HG02571 (cell line): ENCODE data around the gene TOX2.

Experiments used
- ATAC-seq: cut with Tn5 transposase; IDR thresholded peaks from one replicate; pipeline ENCODE4 v1.9.1; 2021; ENCODE audit warnings: mild to moderate bottlenecking, moderate library complexity; ENCODE audit not compliant: unreplicated experiment

Gene TOX2

DNA sequence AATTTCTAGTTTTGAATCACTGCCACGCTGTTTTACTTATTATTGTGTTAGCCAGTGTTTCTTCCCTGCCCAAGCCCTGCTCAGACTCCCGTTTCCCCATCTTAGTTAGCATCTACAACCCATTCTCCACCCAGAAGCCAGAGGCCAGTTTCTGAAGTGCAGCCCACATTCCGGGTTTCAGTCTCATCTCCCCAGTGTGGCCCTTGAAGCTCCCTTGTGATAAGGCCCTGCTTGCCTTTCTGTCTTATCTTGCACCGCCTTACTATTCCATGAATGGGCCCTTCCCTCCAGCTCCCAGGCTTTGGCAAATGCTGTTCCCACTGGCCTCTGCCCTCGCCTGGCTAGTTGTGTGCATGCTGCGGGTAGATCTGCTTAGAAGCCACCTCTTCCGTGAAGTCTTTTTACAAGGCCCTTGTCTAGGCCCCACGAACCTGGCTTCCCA lies 41.1 kb downstream of the TOX2 start:
- no peak for ATAC-seq

DNA sequence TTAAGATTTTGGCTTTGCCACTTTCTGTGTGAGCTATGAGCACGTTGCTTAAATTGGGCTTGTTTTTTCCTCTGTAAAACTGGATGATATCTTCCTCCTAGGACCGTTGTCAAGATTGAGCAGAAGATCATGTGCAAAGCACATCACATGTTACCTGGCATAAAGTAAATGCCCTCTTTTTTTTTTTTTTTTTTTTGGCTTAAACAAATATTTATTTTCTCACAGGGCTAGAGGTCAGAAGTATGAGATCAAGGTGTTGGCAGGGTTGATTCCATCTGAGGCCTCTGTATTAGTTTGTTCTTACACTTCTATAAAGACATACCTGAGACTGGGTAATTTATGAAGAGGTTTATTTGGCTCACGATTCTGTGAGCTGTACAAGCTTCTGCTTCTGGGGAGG lies 42.7 kb downstream of the TOX2 start:
- no peak for ATAC-seq

DNA sequence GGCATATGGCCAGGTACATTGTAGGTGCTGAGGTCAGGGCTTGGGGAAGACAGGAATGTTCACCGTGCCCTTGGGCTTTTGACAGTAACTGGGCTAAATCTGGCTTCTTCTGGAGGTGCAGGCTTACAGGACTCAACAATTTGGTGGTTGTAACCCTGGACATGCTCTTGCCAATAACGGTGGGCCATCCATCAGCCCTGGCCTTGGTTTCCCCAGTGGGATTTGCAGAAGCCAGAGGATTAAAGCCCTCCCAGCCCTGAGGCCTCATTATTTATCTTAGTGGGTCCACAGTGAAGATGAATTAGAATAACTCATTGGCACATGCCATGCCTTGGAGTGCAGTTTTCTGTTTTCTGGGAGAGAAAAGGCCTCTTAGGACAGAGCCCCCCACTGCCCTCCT lies 44.0 kb downstream of the TOX2 start:
- ATAC-seq, result no peak

DNA sequence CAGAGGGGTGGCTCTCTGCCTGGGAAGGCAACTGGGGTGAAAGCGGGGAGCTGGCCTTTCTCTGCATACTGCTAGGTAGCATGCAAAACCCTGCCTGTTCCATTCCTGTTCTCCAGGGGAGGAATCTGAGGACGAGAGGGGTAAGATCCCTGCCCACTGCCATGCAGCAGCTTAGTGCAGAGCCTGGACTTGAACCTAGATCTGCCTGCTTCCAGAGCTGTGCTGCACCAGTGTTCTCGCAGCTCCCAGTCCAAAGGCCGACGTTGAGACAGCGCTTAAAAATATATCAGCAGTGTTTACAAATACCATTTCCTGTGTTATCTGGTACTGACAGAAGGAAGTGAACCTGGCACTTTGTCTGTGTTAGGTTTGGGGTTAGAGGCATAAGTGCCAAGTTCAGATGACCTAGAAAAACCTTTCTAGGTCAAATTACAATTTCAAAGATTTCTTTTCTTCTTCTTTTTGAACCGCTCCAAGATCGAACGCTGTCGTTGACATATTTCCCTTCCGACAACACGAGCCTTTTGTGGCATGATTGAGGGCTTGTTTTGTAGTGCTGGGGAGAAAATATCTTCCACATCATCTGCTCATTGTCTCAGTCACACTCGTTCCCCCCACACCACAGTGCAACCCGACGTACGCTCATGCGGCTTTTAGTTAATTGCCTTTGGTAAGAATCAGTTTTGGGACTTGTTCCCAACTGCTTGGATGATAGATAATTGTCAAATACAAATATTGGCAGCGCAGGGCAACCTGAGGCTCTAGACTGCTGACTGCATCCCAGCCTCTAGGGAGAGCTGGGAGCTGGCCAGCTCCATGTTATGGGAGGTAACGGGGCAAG lies 44.6 kb downstream of the TOX2 start:
- ATAC-seq, result no peak

DNA sequence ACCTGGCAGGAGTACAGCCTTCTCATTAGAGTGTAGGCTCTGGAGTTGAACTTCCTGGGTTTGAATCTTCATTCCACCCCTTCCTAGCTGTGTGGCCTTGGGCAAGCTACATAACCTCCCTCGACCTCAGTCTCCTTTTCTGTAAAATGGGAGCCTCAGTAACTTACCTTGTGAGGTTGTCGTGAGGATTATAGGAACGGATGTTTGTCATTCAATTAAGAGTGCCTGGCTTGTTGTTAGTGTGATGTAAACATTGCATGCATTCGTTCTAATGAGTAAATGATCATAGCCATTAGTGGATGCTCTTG lies 45.2 kb downstream of the TOX2 start:
- no peak for ATAC-seq

DNA sequence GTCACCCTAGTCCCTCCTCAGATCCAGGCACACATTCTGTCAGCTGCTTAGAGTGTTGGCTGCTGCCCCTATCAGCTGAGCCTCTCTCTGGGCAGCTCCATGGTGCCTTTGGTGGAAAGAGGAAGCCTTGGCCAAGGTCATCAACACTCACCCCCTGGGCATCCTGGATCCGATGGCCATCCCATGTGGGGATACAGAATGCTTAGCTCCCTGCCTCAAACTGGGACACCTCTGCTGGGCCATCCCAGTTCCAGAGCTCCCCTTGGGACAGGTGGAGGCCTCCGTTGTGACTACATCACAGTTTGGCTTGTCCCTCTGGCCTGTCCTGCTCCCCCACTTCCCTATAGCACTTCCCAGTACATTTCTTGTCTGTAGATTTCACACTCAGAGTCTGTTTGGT lies 45.6 kb downstream of the TOX2 start:
- ATAC-seq, result no peak

DNA sequence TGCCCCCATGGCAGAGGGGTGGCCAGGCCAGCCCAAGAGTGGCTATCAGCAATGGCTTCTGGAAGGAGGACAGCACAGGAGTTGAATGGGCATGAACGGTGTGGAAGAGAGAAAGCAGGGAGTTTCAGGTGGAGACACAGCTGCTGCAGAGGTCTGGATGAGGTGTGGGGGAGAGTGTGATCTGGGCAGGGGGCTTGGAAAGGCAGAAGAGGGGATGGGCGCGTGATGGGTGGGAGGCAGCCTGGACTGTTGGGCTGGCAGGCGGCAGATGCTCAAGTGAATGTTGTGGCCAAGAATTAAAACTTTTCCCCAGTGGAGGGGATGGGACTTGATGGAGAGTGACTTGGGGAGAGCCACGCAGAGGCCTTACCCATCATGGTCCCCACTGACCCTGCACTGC lies 46.5 kb downstream of the TOX2 start:
- ATAC-seq, result no peak

DNA sequence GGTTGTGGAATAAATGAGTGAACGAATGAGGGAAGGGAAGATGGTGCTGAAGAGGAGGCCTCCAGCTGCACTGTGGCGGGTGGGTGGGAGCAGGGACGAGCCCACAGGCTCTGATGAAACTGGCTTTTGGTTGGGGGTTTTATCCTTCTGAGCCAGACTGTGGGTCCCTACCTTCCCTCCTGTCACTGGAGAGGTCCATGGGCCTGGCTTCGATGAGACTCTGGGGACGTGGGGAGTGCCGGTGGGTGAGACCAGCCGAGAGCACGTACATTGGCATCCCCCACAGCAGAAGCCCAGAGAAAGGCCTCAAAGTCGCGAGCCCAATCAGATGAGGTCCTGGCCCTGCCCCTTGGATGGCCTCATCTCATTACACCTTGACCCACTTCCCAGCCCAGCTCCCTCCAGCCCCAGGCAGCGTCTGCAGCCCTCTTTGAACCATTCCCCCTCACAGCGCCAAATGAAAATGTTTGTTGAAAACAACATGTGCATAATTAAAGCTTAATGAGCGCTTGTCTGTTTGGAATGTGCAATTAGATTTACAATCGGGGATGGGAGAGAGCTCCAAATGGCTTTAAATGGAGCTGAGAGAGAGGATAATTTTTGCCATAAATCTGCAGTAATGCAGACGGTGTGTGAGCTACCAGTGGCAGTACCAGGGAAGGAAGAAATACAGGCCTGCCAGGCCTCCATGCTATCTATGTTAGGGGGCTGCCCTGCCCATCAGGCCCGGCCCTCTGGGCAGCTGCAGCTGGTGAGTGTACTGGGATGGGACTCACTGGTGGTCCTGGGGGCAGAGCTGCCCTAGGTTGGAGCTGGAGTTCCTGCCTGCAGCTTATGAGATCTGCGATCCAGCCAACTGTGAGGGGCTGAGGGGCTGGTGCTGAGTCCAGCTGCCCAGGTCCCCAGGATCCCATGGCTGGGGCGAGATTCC lies 47.2 kb downstream of the TOX2 start:
- no peak for ATAC-seq

DNA sequence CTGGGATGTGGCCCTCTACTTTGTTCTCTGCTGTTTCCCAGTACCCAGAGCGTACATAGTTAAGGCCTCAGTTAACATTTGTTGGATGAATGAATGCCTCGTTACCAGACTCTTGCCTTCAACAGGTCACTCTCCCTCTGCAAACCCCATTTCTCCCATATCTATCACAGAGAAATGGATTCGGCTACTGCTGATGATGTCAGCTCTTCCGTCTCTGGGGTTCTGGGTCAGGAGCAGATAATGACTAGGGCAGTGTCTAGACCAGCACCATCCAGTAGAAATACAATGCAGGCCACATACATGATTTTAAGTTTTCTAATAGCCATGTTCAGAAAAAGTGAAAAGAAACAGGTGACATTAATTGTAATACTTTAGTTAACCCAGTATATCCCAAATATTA lies 47.9 kb downstream of the TOX2 start:
- ATAC-seq, result no peak

DNA sequence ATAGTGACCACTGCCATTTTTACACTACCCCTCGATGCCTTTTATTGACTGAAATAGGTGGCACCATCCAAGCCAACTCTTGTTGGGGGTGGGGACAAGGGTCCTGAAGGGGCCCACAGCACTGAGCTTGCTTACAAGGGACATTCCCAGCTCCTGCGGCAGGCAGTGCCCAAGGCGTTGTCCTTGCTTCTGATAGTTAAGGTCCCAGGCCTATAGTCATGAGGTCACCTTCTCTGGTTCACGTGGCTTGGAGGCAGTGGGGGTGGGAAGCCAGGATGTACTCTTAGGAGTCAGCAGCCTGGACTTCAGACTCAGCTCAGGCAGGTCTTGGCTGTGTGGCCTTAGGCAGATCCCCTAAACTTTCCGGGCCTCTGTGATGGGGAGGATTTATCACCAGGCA lies 48.6 kb downstream of the TOX2 start:
- ATAC-seq, result no peak

DNA sequence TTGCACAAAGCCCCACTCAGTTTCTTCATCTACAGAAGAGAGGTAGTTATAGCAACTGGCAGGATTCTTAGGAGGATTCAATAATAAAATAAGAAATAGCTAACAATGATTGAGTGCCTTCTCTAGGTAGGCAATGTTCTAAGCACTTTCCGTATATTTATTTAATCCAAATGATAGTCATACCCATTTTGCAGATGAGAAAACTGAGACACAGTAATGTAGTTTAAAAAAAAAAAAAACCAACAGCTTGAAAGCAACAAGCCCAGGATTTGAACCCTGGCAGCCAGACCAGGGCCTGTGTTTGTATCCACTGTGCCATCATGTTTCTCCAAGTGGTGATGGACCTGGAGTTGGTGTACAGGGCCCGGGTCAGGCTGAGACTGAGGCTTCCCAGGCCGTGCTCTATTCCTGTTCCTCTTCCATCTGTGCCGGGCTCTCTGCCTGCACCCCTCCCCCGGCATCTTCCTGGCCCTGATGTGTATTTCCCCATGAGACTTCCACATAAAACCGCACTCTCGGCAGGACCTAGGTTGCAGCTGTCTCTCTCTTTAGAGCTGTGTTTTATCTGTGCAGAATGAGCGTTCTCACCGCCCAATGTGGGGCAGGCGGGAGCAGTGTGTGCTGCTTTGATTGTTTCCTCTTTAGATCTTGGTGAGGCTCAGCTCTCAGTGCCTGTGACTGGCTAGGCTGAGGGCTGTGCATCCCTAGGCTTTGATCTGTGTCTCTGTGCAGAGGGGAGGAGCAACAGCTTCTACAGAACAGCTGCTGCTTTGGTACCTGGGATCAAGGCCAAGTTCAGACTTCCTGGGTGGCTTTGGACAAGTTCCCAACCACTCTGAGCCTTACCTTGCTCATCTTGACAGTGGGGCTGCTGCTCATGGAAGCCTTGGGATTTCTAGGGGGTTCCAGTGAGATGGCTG lies 49.5 kb downstream of the TOX2 start:
- ATAC-seq, result no peak

DNA sequence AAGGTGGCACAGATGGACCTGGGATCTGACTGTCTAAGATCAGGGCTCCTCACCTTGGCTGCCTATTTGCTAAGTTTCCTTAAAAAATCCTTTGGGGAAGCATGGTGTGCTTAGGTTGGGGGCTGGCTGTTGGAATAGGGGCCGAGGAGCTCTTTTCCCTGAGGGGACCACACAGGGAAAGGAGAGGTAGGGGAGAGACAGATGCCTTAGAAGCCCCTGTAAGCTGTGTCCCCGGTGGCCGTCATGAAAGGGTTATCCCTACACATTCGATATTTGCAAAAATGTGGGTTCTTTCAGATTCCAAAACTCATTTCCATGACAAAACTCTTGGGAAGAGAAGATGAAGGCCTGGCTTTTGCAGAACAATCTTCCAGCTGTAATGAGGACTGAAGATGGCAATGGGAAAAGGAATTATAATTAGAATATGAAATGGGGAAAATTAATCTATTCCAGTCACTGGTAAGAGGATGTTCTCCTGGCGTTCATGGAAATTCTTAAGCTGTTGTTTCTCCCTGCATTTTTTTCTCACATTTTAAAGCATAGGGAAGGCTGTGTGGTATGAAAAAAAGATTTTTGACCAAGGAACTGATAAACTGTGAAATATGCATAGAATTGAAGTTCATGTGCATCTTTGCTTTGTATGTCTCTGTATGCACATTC lies 53.8 kb downstream of the TOX2 start:
- ATAC-seq, result no peak

DNA sequence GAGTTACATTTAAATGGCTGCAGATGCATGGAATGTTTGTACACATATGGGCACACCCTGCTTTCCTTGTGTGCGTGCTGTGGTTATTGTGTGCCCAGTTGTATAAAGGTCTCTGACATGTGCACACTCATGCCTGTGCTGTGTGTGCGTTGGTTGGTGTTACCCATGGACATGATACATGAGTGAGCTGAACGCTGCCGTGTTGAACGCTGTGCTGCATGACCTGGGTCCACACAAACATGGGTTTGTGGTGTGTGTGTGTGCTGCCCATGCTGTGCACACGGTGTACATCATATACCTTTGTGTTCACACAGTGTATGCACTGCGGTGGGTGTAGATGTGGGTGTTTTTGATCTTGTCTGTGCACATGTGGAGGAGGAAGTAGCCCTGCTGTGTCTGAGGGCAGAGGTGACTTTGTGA lies 54.4 kb downstream of the TOX2 start:
- no peak for ATAC-seq

DNA sequence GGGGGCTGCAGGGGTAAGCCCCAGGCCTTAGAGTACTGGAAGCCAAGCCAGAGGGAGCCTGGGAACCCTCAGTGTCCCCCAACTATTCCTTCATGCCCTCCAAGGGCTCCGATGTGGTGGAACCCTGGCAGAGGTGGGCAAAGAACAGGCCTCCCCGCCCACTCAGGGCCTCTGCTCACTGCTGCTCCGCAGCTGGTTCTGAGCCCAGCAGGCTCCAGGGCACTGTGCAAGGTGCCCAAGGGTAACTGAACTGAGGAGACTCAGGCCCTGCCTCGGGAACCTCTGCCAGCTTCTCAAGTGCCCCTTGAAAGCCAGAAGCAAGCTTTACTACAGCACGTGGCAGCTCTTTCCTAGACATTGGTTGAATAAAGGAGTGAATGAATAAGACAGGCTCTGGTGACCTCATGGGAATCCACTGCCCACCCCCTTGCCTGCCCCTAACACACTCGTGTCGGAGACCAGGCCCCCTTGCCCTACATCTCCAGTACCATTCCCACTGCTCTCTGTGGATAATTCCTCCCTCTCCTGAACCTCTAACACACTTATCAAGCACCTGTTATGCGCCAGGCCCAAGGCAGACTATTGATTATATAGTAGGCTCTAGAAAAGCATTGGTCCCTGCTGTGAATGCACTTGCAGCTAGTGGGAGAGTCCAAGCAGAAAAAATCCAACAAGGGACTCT lies 55.0 kb downstream of the TOX2 start:
- ATAC-seq, result no peak

DNA sequence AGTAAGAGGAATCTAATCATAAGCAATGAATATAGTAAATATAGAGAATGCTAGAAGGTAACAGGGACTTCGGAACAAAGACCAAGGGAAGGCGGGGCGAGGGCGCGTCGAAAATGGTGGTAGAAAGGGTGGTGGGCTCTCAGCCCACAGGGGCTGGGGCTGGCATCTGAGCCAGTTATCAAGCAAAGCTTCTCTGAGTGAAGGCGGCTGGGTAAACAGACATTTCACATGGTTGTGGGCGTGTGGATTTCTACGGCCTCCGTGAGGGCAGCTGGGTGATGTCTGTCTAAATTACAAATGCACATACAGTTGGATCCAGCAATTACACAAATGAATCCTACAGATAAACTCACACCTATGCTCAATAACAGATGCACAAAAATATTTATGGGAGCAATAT lies 56.6 kb downstream of the TOX2 start:
- no peak for ATAC-seq

DNA sequence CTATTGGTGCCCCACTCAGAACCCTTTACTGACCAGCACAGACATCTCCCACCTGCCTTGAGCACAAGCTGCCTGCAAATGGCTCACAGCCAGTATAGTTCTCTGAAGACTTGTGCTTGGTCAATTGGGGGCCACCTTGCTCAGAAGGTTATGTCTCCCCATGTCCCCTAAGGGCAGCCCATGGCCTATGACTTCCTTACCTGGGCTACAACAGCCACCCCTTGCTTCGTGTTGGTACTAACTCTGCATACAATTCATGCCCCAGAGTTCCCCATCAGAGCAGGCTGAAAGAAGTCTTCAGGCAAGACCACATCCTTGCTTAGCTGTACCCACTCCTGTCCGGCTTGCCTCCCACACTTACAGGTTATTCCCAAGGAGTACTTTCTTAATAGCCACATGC lies 57.4 kb downstream of the TOX2 start:
- ATAC-seq, result no peak

DNA sequence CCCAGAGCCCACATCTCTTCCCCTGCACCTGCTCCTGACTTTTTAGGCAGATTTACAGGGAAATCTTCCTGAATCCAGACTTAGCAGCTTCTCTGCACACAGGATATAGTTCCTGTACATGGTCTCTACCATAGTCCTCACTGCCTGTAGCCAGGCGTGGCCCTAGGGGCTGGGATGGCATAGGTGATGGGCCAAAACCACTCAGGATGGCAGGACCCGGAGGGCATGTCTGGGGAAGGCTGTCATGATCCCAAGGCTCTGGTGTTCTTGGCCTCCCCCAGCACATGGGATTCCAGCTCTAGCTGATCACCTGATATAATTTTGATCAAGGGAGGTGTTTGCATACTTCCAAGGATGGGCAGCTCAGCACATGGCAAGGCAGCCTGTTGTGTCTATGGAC lies 58.0 kb downstream of the TOX2 start:
- ATAC-seq, result no peak

DNA sequence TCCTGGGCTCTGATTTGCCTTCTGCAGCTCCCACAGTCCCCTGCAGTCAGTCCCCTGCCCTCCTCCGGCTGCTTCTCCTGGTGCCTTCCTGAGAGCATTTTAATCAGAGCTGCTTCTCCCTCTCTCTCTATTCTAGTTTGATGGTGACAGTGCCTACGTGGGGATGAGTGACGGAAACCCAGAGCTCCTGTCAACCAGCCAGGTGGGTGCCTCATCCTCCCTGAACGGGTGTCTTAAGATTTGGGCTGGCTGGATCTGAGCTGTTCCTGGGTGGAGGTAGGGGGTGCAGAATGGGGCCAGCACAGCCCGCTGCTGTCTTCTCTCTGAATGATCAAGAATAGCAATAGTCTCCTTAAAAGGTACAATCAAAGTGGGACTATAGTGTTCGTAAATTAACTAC lies 58.6 kb downstream of the TOX2 start:
- ATAC-seq, result no peak

DNA sequence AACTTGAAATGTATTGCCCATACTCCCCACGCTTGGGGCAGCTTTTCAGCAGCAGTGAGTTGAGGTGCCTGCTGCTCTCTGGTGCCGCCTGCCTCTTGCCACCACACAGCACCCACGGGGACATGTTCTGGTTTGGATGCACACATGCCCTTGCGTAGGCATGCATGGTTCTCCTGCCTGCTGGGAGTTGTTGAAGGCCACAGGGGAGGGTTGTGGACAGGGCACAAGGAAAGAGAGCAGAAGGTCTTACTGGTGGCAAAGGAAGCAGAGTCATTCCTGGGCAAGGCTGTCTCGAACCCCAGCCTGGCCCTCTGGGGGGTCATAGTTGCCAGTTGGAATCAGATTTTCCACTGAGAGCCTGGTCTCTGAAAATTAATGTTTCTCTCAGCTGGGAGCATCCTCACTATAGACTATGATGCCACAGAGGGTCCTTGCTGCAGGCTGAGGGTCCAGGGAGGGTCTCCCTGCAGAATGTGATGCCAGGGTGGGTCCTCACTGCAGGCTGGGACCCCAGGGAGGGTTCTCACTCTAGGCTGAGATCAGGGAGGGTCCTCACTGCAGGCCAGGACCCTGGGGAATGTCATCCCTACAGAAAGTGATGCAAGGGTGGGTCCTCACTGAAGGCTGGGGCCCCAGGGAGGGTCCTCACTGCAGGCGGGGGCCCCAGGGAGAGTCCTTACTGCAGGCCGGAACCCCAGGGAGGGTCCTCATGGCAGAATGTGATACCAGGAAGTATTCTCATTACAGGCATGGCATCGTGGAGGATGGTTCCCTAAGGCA lies 59.2 kb downstream of the TOX2 start:
- no peak for ATAC-seq
